Embryonic facial prominence (tissue), 1 donor: Measurements from ENCODE around the gene SERAC1.
"Not testable (repeated sequence)": the region's sequence is repeated elsewhere in the genome, so short reads cannot be mapped to it uniquely, and the experiment has no call there.

Experiments
- DNase-seq: peaks from one replicate; pipeline ENCODE4 v3.0.0-alpha.2; 2016; ENCODE audit errors: extremely low spot score

Gene SERAC1

DNA sequence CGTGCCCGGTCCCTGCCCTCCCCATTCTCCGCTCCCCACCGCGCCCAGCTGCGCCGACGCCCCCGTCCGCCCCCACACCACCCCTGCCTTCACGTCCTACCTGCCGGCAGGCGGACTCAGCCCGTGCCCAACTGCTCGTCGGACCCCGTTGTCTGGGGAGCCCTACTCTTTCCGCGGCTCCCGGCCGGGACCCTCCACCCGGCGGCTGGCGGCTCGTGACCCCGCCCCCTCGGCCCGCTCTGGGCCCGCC is at the start of gene SERAC1:
Gene SERAC1, minus strand, starts transcription at position 223 of the 250 bp plus-strand sequence. CDS start 9,899 bp downstream, outside the sequence.
- no peak for DNase-seq

DNA sequence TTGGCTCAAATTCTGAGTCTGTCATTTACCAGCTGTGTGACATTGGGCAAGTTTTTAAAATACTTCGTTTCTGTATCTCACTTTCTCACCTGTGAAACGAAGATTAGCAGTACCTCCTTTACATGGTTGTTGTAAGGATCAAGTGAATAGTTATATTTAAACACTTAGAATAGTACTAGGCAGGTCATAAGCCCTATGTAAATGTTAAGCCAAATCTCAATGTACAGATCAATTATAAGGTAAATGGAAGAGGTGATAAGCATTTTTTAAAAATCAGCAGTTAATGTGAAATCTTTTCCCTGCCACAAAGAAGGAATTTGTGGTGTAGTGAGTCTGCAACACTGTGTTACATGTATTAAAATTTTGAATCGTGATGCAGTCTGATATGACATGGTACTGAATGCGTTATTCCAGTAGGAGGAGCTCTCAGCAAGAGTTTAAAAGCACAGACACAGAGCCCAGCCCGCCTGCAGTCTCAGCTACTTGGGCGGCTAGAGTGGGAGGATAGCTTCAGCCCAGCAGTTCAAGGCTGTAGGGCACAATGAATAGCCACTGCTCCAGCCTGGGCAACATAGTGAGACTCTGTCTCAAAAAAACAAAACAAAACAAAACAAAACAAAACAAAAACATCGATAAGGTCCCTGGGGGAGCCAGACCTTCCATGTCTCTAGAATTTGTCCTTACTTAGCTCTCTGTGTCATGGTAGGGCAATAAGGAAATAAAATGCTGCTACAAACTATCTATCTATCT is 46.0 kb upstream of the SERAC1 start:
- DNase-seq: no peak

DNA sequence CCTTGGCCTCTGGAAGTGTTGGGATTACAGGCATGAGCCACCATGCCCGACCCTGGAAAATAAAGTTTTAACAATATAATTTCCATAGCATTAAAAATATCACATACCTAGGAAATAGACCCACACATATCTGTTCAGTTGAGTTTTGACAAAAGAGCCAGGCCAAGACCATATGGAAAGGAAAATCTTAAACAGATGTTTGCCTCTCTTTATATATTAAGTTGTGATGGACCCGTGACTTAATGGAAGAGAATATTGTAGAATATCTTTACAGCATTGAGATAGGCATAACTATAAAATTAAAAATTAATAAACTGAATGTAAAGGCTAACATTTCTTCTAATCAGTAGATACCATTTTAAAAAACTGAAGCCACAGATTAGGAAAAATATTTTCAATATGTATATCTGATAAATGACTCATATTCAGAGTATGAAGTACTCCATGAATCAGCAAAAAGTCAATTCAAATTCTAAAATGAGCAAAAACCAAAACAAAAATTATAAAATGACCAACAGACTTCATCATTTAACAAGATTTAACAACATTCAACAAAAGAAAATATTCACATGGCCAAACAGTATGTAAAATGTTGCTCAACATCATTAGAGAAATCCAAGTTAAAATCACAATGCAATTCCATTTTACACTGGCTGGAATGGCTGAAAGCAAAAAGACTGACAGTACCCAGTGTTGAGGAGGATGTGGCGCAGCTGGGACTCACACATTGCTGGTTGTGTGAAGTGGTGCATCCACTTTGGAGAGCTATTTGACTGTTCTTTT is 43.4 kb upstream of the SERAC1 start:
- no peak for DNase-seq

DNA sequence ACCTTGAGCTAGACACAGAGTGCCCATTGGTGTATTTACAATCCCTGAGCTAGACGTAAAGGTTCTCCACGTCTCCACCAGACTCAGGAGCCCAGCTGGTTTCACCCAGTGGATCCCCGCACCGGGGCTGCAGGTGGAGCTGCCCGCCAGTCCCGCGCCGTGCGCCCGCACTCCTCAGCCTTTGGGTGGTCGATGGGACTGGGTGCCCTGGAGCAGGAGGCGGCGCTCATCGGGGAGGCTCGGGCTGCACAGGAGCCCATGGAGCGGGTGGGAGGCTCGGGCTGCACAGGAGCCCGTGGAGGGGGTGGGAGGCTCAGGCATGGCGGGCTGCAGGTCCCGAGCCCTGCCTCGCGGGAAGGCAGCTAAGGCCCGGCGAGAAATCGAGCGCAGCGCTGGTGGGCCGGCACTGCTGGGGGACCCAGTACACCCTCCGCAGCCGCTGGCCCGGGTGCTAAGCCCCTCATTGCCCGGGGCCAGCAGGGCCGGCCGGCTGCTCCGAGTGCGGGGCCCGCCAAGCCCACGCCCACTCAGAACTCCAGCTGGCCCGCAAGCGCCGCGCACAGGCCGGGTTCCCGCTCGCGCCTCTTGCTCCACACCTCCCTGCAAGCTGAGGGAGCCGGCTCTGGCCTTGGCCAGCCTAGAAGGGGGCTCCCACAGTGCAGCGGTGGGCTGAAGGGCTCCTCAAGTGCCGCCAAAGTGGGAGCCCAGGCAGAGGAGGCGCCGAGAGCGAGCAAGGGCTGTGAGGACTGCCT is 41.7 kb upstream of the SERAC1 start:
- not testable (repeated sequence) for DNase-seq

DNA sequence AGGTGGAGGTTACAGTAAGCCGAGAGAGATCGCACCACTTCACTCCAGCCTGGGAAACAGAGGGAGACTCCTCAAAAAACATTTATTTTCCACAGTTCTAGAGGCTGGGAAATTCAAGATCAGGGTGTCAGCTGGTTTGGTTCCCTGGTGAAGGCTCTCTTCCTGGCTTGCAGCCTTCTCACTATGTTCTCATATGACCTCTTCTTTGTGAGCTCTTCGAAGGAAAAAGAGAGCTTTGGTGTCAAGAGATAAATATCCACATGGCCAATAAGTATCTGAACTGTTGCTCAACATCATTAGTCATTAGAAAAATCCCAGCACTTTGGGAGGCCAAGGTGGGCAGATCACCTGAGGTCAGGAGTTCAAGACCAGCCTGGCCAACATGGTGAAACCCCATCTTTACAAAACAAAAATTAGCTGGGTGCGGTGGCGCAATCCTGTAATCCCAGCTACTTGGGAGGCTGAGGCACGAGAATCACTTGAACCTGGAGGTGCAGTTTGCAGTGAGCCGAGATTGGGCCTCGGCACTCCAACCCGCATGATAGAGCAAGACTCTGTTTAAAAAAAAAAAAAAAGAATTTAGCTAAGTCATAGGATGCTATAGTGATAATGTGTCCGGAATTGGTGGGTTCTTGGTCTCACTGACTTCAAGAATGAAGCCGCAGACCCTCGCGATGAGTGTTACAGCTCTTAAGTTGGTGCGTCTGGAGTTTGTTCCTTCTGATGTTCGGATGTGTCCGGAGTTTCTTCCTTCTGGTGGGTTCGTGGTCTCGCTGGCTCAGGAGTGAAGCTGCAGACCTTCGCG is 40.4 kb upstream of the SERAC1 start:
- DNase-seq: not testable (repeated sequence)

DNA sequence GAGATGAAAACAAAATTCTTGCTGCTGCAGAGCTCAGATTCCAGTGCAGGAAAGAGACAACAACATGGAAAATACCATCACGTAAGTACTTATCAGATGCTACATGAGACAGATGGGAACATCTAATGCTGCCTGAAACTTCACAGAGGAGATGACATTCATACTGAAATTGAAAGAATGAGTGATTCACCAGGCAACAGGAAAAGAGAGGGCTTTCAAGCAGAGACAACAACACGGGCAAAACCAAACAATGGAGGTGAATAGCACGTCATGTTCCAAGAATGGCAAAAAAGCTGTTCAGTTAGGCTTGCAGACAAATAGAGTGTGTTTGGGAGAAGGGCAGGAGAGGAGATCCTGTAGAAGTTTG is 39.3 kb upstream of the SERAC1 start:
- no peak for DNase-seq

DNA sequence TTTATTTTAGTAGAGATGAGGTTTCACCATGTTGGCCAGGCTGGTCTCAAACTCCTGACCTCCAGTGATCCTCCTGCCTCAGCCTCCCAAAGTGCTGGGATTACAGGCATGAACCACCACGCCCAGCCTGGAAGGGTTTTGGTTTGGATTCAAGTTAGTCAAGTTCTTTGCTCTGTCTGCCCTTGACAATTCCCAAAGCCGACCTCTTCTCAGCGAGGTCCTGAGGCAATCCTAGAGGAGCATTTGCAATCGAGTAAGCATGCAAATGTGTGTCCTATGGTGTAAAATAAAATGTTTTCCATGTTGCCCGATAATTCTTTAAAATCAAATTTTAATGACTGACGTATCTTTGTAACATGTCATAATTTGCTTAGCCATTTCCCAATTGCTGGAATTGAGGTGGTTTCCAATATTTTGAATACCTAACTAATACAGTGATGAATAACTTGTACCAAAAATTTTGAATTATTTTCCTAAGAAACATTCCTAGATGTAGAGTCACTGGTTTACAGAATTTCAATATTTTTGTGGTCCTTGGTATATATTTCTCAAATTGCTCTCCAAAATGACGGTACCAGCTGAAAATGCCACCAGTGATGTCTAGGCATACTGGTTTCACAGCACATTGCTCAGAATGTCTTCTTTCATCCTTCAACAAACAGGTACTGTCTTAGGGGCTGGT is 38.8 kb upstream of the SERAC1 start:
- DNase-seq: no peak

DNA sequence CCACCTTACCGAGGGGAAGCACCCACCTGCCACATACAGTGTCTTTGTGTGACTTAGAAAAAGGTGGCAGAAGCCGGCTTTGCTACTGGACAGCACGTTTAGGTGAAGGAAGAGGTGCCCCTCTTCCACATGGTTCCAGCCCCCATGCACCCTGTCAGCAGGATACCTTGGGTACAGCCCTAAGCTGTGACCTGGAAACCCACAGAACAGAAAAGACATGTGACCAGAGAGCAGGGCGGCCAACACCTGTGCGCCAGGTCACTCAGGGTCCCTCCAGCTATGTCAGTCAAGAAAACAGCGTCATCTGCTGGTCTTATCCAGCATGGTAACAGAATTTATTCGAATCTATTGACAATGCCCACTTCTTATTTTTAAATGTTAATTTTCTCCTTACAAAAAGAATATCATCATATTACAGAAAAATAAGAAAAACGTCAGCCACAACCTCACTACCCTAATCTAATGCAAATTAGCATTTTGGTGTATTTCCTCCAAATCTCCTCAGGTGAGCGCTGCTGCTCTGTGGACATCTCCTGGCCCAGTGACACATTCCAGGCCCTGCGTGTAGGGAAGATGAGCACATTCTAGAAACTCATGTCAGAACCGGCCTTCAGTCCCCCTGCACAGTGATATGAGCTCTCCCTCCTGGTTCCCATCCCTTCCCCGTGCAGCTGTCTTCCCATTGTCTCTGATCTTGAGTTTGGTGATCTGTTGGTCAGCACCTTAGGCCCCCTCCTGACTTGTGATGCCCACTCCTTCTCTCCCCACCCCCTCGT is 37.3 kb upstream of the SERAC1 start:
- DNase-seq: no peak

DNA sequence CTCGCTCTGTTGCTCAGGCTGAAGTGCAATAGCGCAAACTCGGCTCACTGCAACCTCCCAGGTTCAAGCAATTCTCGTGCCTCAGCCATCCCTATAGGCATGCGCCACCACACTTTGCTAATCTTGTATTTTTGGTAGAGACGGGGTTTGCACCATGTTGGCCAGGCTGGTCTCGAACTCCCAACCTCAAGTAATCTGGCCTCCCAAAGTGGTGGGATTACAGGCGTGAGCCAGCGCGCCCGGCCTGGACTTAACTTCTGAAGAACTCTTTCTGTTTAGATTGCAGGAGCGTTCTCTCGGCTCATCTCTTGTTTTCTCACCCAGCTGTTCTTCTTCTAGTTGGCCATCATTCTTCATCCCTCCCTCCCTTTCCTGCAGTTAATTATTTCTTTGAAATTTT is 30.4 kb upstream of the SERAC1 start:
- no peak for DNase-seq

DNA sequence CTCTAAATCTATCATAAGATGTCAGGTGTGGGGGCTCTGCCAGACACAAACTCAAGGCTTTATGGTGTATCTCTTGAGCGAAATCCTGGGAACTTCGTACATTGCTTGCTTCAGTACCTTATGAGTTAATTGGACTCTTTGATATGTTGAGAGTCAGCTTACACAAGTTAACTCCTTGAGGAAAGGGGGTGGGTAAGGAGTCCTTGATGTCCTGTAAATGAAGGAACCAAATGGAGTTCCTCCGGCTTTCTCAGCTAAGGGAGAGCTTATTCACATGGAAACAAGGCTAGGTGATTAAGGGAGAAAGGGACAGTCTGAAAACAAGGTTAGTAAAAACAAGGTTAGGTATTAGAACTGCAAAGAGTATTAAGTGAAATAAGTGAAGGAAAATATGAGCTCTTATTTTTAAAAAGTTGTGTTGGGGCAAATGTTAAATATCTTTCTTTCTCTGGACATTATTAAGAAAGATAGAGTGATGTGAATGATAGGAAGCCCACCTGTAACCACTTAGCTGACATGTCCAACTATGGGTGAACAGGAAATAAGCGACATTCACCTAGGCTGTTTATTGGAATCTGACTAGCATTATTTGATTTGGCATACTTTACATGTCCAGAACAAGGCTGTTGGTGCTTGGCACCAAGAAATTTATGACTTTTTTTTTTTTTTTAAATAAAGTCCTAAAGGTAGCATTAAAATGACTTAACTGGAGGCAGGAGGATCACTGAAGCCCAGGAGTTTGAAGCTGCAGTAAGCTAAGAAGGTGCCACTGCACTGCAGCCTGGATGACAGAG is 26.6 kb upstream of the SERAC1 start:
- DNase-seq: no peak

DNA sequence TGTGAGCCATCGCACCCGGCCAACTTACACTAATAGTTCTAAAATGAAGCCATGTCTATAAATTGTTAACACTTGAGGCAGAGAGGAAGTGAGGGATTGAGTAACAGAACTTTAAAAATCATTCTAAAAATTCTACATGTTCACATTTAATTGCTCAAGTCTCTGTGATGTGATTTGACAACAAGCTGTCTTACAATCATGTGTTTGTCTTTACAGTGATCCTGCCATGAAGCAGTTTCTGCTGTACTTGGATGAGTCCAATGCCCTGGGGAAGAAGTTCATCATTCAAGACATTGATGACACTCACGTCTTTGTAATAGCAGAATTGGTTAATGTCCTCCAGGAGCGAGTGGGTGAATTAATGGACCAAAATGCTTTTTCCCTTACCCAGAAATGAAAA is 23.7 kb upstream of the SERAC1 start:
- DNase-seq: no peak

DNA sequence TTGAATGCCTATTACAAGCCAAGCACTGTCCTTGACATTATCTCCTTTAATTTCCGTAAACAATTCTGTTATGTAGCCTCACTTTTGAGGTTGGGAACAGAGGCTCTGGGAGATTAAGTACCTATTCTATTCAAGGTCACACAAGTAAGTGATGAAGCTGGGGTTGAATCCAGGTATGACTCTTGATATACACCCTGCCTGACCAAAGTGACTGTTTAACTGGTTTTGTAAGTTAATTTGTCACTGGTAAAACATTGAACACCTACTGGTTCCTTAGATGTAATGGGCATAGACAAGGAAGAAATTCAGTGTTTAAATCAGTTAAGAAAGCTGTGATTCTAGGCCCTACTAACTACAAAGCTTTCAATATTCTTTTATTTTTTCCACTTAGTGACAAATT is 23.0 kb upstream of the SERAC1 start:
- no peak for DNase-seq

DNA sequence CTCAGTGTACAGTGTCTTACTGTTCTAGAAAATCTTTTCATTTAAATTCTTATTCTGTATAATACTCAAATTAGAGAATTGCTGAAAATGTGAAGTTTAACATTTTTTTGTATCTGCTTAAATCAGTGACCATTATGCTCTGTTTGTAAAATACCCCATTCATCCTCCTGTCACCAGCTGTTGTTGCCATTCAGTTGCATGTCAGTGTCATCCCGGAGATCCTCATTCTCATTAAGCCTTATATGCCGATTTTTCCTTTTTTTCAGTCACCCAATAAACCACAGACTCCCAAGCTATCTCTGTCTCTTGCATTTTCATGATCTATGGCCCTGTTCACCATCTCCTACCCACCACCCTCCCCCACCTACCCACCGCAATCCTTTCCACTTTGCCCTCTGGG is 20.5 kb upstream of the SERAC1 start:
- DNase-seq: no peak

DNA sequence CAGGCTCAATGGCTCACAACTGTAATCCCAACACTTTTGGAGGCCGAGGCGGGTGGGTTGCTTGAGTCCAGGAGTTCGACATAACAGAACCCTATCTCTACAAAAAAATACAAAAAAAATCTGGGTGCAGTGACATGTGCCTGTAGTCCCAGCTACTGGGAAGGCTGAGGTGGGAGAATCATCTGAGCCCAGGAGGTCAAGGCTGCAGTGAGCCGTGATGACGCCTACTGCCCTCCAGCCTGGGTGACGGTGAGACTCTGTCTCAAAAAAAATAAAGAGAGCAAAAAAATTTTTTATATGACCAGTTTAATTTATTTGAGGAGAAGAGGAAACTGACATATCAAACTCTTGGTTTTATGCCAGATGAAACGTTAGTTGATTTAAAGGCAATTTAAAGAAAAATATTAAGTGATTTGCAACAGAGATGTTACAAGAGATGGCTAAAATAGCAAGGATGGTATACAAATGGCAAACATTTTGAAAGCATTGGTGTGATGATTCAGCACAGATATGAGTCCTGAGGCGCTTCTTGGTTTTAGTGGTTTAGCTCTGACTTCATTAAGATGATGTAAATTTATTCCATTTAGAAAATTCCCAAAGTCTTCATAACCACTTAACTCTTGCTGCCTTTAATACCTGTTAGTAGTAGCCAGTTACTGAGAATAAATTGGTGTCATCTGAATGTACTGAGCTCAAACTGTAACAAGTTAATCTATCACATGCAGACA is 17.8 kb upstream of the SERAC1 start:
- DNase-seq: no peak

DNA sequence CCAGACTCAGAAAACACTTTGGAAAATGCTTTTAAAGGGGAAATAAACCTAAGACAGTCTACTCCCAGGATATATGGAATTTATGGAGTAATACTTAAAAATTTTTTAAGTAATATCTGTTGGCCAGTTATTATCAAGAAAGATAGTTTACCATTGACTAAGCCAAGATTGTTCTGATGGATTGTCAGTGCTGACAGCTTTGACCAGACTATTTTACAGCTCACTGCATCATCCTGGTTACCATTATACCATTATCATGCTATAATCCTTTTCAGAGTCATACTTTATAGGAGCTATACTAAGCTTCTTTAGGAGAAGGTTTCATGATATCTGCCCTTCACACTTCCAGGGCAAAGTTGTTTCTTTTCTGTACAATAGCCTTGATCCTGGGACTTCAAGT is 16.5 kb upstream of the SERAC1 start:
- no peak for DNase-seq

DNA sequence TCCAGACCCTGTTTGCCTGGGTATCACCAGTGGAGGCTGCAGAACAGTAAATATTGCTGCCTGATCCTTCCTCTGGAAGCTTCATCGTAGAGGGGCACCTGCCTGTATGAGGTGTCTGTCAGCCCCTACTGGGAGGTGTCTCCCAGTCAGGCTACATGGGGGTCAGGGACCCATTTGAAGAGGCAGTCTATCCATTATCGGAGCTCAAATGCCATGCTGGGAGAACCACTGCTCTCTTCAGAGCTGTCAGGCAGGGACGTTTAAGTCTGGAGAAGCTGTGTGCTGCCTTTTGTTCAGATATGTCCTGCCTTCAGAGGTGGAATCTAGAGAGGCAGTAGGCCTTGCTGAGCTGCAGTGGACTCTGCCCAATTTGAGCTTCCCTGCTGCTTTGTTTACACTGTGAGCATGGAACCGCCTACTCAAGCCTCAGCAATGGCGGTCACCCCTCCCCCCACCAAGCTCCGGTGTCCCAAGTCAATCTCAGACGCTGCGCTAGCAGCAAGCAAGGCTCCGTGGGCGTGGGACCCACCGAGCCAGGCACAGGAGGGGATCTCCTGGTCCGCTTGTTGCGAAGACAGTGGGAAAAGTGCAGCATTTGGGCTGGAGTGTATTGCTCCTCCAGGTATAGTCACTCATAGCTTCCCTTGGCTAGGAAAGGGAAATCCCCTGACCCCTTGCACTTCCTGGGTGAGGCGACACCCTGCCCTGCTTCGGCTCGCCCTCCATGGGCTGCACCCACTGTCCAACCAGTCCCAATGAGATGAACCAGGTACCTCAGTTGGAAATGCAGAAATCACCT is 15.3 kb upstream of the SERAC1 start:
- not testable (repeated sequence) for DNase-seq

DNA sequence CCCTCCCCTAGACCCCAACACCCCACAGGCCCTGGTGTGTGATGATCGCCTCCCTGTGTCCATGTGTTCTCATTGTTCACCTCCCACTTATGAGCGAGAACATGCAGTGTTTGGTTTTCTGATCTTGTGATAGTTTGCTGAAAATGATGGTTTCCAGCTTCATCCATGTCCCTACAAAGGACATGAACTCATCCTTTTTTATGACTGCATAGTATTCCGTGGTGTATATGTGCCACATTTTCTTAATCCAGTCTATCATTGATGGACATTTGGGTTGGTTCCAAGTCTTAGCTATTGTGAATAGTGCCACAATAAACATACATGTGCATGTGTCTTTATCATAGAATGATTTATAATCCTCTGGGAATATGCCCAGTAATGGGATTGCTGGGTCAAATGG is 9.7 kb upstream of the SERAC1 start:
- not testable (repeated sequence) for DNase-seq

DNA sequence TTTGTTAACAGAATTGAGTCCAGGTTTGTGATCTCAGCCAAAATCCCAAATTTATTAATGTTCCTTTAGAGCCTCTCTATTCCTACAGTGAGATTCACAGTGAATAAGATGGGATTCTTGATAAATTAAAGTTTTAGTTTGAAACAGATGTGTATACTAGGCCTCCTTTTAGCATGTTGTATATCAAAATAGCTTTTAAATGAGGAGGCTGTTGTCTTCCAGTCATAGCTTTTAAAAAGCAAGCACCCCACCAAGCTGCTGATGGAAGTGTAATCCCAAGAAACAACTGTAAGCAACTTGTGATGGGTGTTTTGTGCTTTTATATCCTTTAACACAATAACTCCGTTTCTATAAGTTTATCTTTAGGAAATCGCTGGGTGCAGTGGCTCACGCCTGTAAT is 7.0 kb upstream of the SERAC1 start:
- no peak for DNase-seq
